DND-41 (cell line): ENCODE measurements around the gene DACT1.

Experiments
- CTCF ChIP-seq: IDR thresholded peaks from 2 replicates; pipeline ENCODE4 v1.5.1; 2012; ENCODE audit warnings: borderline replicate concordance, low read length, moderate library complexity, mild to moderate bottlenecking; ENCODE audit not compliant: poor library complexity, severe bottlenecking; ENCODE audit errors: extremely low read depth
- EZH2 ChIP-seq: IDR thresholded peaks from 3 replicates; pipeline ENCODE4 v1.6.1; 2012; ENCODE audit warnings: borderline replicate concordance, low read depth, mild to moderate bottlenecking, moderate library complexity, low read length, inconsistent platforms; ENCODE audit not compliant: severe bottlenecking

- TF ChIP-seq CTCF (no peak), EZH2 (no peak)
Observed at GRCh38 chr14:58643366-58643765, 5.6 kb downstream of the DACT1 start.
